Stimulated activated CD4-positive, alpha-beta T cell treated with anti-CD3 and anti-CD28 coated beads, Interleukin-12 subunit alpha, Interleukin-12 subunit beta, amount 100 ng/mL, for 48 hours (primary cell): Measurements from ENCODE around the gene TMPRSS11D.

Experiments used
- DNase-seq, 3 donors: peaks; one replicate each; pipeline ENCODE4 v3.0.0-alpha.2; 2020; ENCODE audit warnings: low read depth in 2 of 3, low spot score in 1 of 3

TMPRSS11D gene

GRCh38 chr4:67883902-67884301, at the start of gene TMPRSS11D:
TMPRSS11D (minus strand) TSS chr4:67884002; CDS start chr4:67883933, 69 bp downstream.
- no peak for DNase-seq

- DNase-seq: no peak
These were observed 49.2 kb upstream of the TMPRSS11D start for GRCh38 chr4:67933038-67933437.

- DNase-seq: no peak
These were observed 47.5 kb upstream of the TMPRSS11D start for GRCh38 chr4:67931256-67931655.

- no peak for DNase-seq
These were observed 45.6 kb upstream of the TMPRSS11D start for GRCh38 chr4:67929426-67929825.

- DNase-seq: no peak
These were observed 44.7 kb upstream of the TMPRSS11D start for GRCh38 chr4:67928546-67928945.

- DNase-seq: no peak
These were observed 43.4 kb upstream of the TMPRSS11D start for GRCh38 chr4:67927251-67927650.

GRCh38 chr4:67926485-67926884, 42.7 kb upstream of the TMPRSS11D start:
- no peak for DNase-seq

GRCh38 chr4:67922697-67923096, 38.9 kb upstream of the TMPRSS11D start:
- no peak for DNase-seq

- DNase-seq: no peak
These were observed 34.6 kb upstream of the TMPRSS11D start for GRCh38 chr4:67918428-67918827.

- no peak for DNase-seq
These were observed 31.7 kb upstream of the TMPRSS11D start for GRCh38 chr4:67915400-67915966.

- DNase-seq: no peak
These were observed 28.3 kb upstream of the TMPRSS11D start for GRCh38 chr4:67912080-67912479.

- DNase-seq: no peak
These were observed 27.8 kb upstream of the TMPRSS11D start for GRCh38 chr4:67911638-67912037.

GRCh38 chr4:67911141-67911540, 27.3 kb upstream of the TMPRSS11D start:
- no peak for DNase-seq

- no peak for DNase-seq
These were observed 26.7 kb upstream of the TMPRSS11D start for GRCh38 chr4:67910585-67910905.

- DNase-seq: no peak
These were observed 26.2 kb upstream of the TMPRSS11D start for GRCh38 chr4:67909905-67910584.

GRCh38 chr4:67907650-67908049, 23.8 kb upstream of the TMPRSS11D start:
- no peak for DNase-seq

GRCh38 chr4:67899096-67899495, 15.3 kb upstream of the TMPRSS11D start:
- DNase-seq: no peak

- DNase-seq: no peak
These were observed 13.9 kb upstream of the TMPRSS11D start for GRCh38 chr4:67897686-67898085.

- DNase-seq: no peak
These were observed 12.7 kb upstream of the TMPRSS11D start for GRCh38 chr4:67896421-67897065.

- DNase-seq: no peak
These were observed 10.9 kb upstream of the TMPRSS11D start for GRCh38 chr4:67894659-67895058.

GRCh38 chr4:67892905-67893304, 9.1 kb upstream of the TMPRSS11D start:
- no peak for DNase-seq

GRCh38 chr4:67892253-67892652, 8.5 kb upstream of the TMPRSS11D start:
- no peak for DNase-seq

GRCh38 chr4:67891645-67892044, 7.8 kb upstream of the TMPRSS11D start:
- DNase-seq: no peak
